Type B pancreatic cell (in vitro differentiated cells): Measurements from ENCODE around the gene PLAC9. TPM values are rescaled to one million over a fixed set of nuclear protein-coding genes. Genes with fewer than 3 reads are reported as not detected.
"Not testable (repeated sequence)": the region's sequence is repeated elsewhere in the genome, so short reads cannot be mapped to it uniquely, and the experiment has no call there.

ENCODE experiments used
- DNase-seq: peaks from one replicate; pipeline ENCODE4 v3.0.0; 2021; ENCODE audit warnings: mixed read lengths; ENCODE audit not compliant: unreplicated experiment; ENCODE audit errors: extremely low spot score
- H3K27ac Mint-ChIP-seq: 2 replicates; pipeline ENCODE4 v1.8.0; 2021; ENCODE audit warnings: mild to moderate bottlenecking, mixed read lengths
- H3K27me3 Mint-ChIP-seq: 2 replicates; pipeline ENCODE4 v1.8.0; 2021; ENCODE audit warnings: mixed read lengths
- H3K36me3 Mint-ChIP-seq: 2 replicates; pipeline ENCODE4 v1.8.0; 2021; ENCODE audit warnings: mixed read lengths
- H3K4me1 Mint-ChIP-seq: one replicate; pipeline ENCODE4 v1.8.0; 2021; ENCODE audit warnings: mixed read lengths; ENCODE audit not compliant: unreplicated experiment
- H3K4me3 Mint-ChIP-seq: 2 replicates; pipeline ENCODE4 v1.8.0; 2021; ENCODE audit warnings: mild to moderate bottlenecking, mixed read lengths
- H3K9me3 Mint-ChIP-seq: 2 replicates; pipeline ENCODE4 v1.8.0; 2021; ENCODE audit warnings: mixed read lengths
- CTCF ChIP-seq: fragments of 200-600 bp; sonication (generic); conservative IDR thresholded peaks from 2 replicates; pipeline ENCODE4 v1.5.0; 2021; ENCODE audit warnings: antibody characterized with exemption, mild to moderate bottlenecking
- total RNA-seq: library from RNA; stranded (reverse); gene quantifications from 2 replicates; pipeline ENCODE4 v1.2.1, GENCODE V29; 2021; ENCODE audit warnings: low replicate concordance

The PLAC9 gene
- total RNA-seq, 1 donor from 2014 or later = 8.2 TPM

DNA sequence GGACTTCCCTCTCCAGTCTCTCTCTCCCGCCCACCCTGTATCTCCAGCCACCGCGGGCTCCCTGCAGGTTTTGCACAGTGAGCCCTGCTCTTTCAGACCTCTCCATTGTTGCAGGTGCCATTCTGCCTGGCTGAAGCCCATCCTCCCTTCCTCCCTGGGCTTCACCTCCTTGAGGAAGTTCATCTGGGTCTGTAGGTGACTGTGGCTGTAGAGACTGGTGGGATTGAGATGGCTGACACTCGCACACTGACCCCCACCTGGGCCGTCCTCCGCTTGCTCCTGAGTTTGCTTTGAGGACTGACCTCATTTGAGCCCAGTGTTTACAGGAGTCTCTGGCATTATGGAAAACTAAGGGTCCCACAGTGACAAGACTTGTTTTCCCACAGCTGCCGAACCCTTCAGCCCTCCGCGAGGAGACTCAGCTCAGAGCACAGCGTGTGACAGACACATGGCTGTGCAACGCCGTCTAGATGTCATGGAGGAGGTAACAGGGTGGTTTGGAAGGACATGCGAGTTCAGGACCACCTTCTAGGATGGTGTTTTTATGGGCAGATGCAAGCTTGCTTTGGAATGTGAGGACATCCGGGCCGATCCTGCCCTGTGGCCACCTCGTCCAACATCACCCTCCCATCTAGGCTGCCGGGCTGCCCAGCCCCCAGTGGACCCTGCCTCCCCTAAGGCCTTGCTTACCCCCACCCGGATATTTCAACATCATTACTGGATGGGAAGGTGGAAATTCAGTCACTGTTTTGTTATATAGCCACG, 9.3 kb downstream of the PLAC9 start:
- TF ChIP-seq CTCF = no peak
- Mint-ChIP-seq H3K4me1 (peaks cover 9% of the 10 kb centered on the region), H3K27me3 (peaks cover 13% of the 10 kb centered on the region), H3K9me3 (no peaks in the 10 kb centered on the region), H3K4me3 (no peak overlapping the region), H3K36me3 (no peaks in the 10 kb centered on the region), H3K27ac (no peak overlapping the region)
- no peak for DNase-seq

DNA sequence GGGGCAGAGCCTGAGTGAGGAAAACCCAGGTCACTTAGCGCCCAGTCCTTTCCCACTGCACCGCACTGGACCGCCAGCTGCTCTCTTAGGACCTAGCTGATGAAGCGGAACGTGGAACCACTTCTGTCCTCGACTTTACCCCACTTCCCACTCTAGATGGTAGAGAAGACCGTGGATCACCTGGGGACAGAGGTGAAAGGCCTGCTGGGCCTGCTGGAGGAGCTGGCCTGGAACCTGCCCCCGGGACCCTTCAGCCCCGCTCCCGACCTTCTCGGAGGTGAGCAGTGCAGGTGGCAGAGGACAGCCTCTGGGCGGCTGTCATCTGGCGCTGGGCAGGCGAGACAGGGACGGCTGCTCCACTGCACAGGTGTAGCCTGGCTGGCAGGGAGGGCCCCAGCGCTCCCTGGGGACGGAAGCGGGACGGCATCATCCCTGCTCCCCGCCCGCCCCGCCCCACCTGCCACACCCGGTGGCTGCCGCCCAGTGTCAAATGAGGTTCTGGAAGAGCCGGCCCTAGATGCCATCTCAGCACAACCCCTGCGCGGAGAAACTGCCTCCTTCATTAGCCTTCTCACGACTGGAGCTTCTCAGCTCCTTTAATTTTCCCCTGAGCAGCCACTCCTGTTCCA, 11.7 kb downstream of the PLAC9 start:
- no peak for DNase-seq
- Mint-ChIP-seq H3K27me3 (peaks cover 13% of the 10 kb centered on the region), H3K36me3 (peaks cover 7% of the 10 kb centered on the region), H3K4me1 (peaks cover 4% of the 10 kb centered on the region), H3K4me3 (no peak overlapping the region), H3K27ac (peak overlapping the region; percentile 85), H3K9me3 (no peaks in the 10 kb centered on the region)
- TF ChIP-seq CTCF = no peak

- no peak for DNase-seq
- Mint-ChIP-seq H3K27me3 (peaks cover 13% of the 10 kb centered on the region), H3K27ac (peak overlapping the region; percentile 85), H3K36me3 (peaks cover 7% of the 10 kb centered on the region), H3K9me3 (no peaks in the 10 kb centered on the region), H3K4me1 (peaks cover 4% of the 10 kb centered on the region), H3K4me3 (no peak overlapping the region)
- no peak for TF ChIP-seq CTCF
Measured at GRCh38 chr10:80144696-80145131, 12.2 kb downstream of the PLAC9 start.

DNA sequence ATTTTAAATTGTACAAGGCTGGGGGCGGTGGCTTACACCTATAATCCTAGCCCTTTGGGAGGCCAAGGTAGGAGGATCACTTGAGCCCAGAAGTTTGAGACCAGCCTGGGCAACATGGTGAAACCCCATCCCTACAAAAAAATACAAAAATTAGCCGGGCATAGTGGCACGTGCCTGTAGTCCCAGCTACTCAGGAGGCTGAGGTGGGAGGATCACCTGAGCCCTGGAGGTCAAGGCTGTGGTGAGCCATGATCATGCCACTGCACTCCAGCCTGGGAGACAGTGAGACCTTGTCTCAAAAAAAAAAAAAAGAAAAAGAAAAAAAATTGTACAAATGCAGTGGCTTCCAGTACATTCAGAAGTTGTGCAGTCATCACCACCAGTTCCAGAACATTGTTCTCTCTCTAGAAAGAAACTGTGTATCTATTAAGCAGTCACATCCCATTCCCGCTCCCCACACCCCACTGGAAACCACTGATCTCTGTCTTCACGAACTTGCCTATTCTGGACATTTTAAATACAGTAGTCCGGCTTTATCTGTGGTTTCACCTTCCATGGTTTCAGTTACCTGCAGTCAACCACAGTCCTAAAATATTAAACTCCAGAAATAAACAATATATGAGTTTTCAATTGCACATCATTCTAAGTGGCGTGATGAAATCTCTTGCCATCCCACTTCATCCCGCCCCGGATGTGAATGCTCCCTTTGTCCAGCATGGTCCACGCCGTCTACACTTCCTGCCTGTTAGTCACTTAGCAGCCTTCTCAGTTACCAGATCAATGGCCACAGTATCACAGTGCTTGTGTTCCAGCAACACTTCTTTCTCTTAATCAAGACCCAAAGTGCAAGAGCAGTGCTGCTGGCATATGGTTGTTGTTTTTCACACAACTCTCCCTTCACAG, 13.1 kb downstream of the PLAC9 start:
- peaks cover 13% of the 10 kb centered on the region for H3K27me3 Mint-ChIP-seq
- peak overlapping the region; percentile 37 for H3K27ac Mint-ChIP-seq
- DNase-seq, H3K4me1 Mint-ChIP-seq, H3K9me3 Mint-ChIP-seq: not testable (repeated sequence)
- peak overlapping the region; percentile 4 for H3K4me3 Mint-ChIP-seq
- H3K36me3 Mint-ChIP-seq = peaks cover 10% of the 10 kb centered on the region

GRCh38 chr10:80146918-80147317, 14.4 kb downstream of the PLAC9 start:
- H3K4me3 Mint-ChIP-seq = no peak overlapping the region
- H3K27me3 Mint-ChIP-seq = peaks cover 5% of the 10 kb centered on the region
- no peak overlapping the region for H3K27ac Mint-ChIP-seq
- no peaks in the 10 kb centered on the region for H3K9me3 Mint-ChIP-seq
- TF ChIP-seq CTCF = no peak
- DNase-seq = no peak
- peaks cover 10% of the 10 kb centered on the region for H3K36me3 Mint-ChIP-seq
- H3K4me1 Mint-ChIP-seq = peaks cover 4% of the 10 kb centered on the region
